K562 (cell line): Measurements from ENCODE around the gene CD248. TPM values are rescaled to one million over a fixed set of nuclear protein-coding genes. Genes with fewer than 3 reads are reported as not detected.

Source experiments
- ATAC-seq: fragments of 200-7000 bp; cut with Tn5 transposase; 3 replicates; pipeline ENCODE4 v1.9.1; 2020; ENCODE audit warnings: moderate library complexity
- BruUV-seq: library from RNA; stranded (reverse); fragments of 400-500 nt; replicated peaks from 2 replicates; lab custom pipeline; 2021; lab: Mats Ljungman, UMichigan
- CTCF ChIA-PET: fragments of 300-600 bp; formaldehyde crosslinking; extraction: SDS; loops from one replicate; lab custom pipeline; 2021; ENCODE audit warnings: low intra/inter-chr PET ratio; lab: Yijun Ruan, JAX
- POLR2A ChIA-PET: fragments of 300-600, 350-650 bp; sonication (Branson Sonifier 250); formaldehyde crosslinking; extraction: SDS; loops from one replicate; lab custom pipeline; 2021; ENCODE audit warnings: antibody characterized with exemption, inconsistent platforms; lab: Yijun Ruan, JAX
- DNase-seq, 4 experiments: peaks; one replicate each; pipeline versions ENCODE4 v3.0.0 to v3.0.0-alpha.2; 2011 to 2018; ENCODE audit warnings: low spot score in 3 of 4, mixed read lengths in 3 of 4; ENCODE audit errors: extremely low read depth in 1 of 4
- FAIRE-seq: peaks from 2 replicates; lab custom pipeline; 2011; peaks lifted over from hg19 to GRCh38; lab: Jason Lieb, UNC
- H2AFZ ChIP-seq: 2 replicates; pipeline ENCODE4 v1.6.0; 2011; ENCODE audit warnings: low read depth, low read length, control low read depth, inconsistent platforms
- H3K27ac ChIP-seq: fragments of 200-600 bp; 3 replicates; pipeline ENCODE4 v1.8.0; 2011; ENCODE audit warnings: low read depth, mild to moderate bottlenecking, control low read depth, inconsistent platforms, low read length, moderate library complexity, mixed read lengths; ENCODE audit errors: extremely low read depth
- H3K27me3 ChIP-seq, 2 experiments: fragments of 300-600 bp in 1 of 2; 2 replicates in 1 of 2; 3 replicates in 1 of 2; pipeline versions ENCODE4 v1.6.0 to v1.8.0; 2011; ENCODE audit warnings: inconsistent platforms in 2 of 2, low read length in 2 of 2, mild to moderate bottlenecking in 1 of 2, mixed read lengths in 1 of 2, moderate library complexity in 1 of 2; ENCODE audit not compliant: control insufficient read depth in 2 of 2, insufficient read depth in 2 of 2
- H3K36me3 ChIP-seq: fragments of 300-600 bp; 3 replicates; pipeline ENCODE4 v1.8.0; 2011; ENCODE audit warnings: mild to moderate bottlenecking, low read length, inconsistent platforms; ENCODE audit not compliant: control insufficient read depth, insufficient read depth
- H3K4me1 ChIP-seq, 2 experiments: fragments of 200-600 bp in 1 of 2; replicated peaks in 1 of 2; 2 replicates in 1 of 2; 3 replicates in 1 of 2; pipeline versions ENCODE4 v1.5.1 to v1.8.0; 2011; ENCODE audit warnings: inconsistent platforms in 2 of 2, low read length in 2 of 2, mild to moderate bottlenecking in 1 of 2, mixed read lengths in 1 of 2, moderate library complexity in 1 of 2; ENCODE audit not compliant: control insufficient read depth in 2 of 2, insufficient read depth in 2 of 2
- H3K4me2 ChIP-seq: 2 replicates; pipeline ENCODE4 v1.6.1; 2011; ENCODE audit warnings: low read length, control low read depth, inconsistent platforms, mixed read lengths; ENCODE audit not compliant: insufficient read depth
- H3K4me3 ChIP-seq: fragments of 200-600 bp; sonication (generic), shearing (Covaris generic); 2 replicates; pipeline ENCODE4 v1.5.1; 2016; ENCODE audit warnings: control low read depth, inconsistent platforms
- H3K79me2 ChIP-seq: fragments of 200-600 bp; 3 replicates; pipeline ENCODE4 v1.8.0; 2011; ENCODE audit warnings: low read length, inconsistent platforms; ENCODE audit not compliant: control insufficient read depth, insufficient read depth
- H3K9ac ChIP-seq, 2 experiments: 2 replicates each; pipeline versions ENCODE4 v1.6.0 to v1.6.1; 2011; ENCODE audit warnings: low read depth in 2 of 2, low read length in 2 of 2, control low read depth in 1 of 2, inconsistent platforms in 1 of 2, mild to moderate bottlenecking in 1 of 2, mixed read lengths in 1 of 2; ENCODE audit not compliant: insufficient read depth in 1 of 2
- H3K9me1 ChIP-seq: one replicate; pipeline ENCODE4 v1.6.0; 2011; ENCODE audit warnings: inconsistent platforms, mild to moderate bottlenecking, low read length, moderate library complexity; ENCODE audit not compliant: control insufficient read depth, insufficient read depth
- H3K9me3 ChIP-seq: replicated peaks from 2 replicates; pipeline ENCODE4 v1.5.1; 2011; ENCODE audit warnings: low read depth, low read length, inconsistent platforms; ENCODE audit not compliant: control insufficient read depth, insufficient read depth
- H4K20me1 ChIP-seq: replicated peaks from 2 replicates; pipeline ENCODE4 v1.6.1; 2011; ENCODE audit warnings: low read length, inconsistent platforms, mixed read lengths; ENCODE audit not compliant: control insufficient read depth, insufficient read depth
- CBX1 ChIP-seq: sonication (generic); IDR thresholded peaks from 2 replicates; pipeline ENCODE4 v1.6.1; 2016; ENCODE audit warnings: antibody characterized with exemption, low read depth, mild to moderate bottlenecking
- CBX8 ChIP-seq: fragments of 200-600 bp; sonication (generic); IDR thresholded peaks from 2 replicates; pipeline ENCODE4 v1.6.1; 2012; ENCODE audit warnings: borderline replicate concordance, mixed run types, low read depth, mild to moderate bottlenecking, moderate library complexity, mixed read lengths, low read length, control low read depth, inconsistent platforms; ENCODE audit not compliant: poor library complexity, severe bottlenecking; ENCODE audit errors: extremely low read depth
- DLX4 ChIP-seq: fragments of 250-450 bp; sonication (Bioruptor Pico); IDR thresholded peaks from 2 replicates; pipeline ENCODE4 v1.6.1; 2021; ENCODE audit warnings: mild to moderate bottlenecking
- ELF2 ChIP-seq: fragments of 250-450 bp; sonication (Bioruptor Pico); IDR thresholded peaks from 2 replicates; pipeline ENCODE4 v1.5.0; 2021; ENCODE audit warnings: mild to moderate bottlenecking
- GTF2F1 ChIP-seq: IDR thresholded peaks from 2 replicates; pipeline ENCODE4 v1.6.1; 2011; ENCODE audit warnings: low read depth, low read length, improper control_type of control experiment
- HMBOX1 ChIP-seq: sonication (generic); IDR thresholded peaks from 2 replicates; pipeline ENCODE4 v1.6.1; 2016
- JUN ChIP-seq, 2 experiments: sonication (generic) in 1 of 2; formaldehyde crosslinking in 1 of 2; IDR thresholded peaks; 2 replicates each; pipeline versions ENCODE4 v1.6.1 to v1.8.0; 2012 to 2022; ENCODE audit warnings: borderline replicate concordance in 2 of 2, mild to moderate bottlenecking in 2 of 2, improper control_type of control experiment in 1 of 2, low read depth in 1 of 2, low read length in 1 of 2, missing genetic modification reagents in 1 of 2
- MAFG ChIP-seq: fragments of 450-650 bp; conservative IDR thresholded peaks from 2 replicates; pipeline ENCODE4 v1.6.1; 2016; ENCODE audit warnings: missing genetic modification characterization, missing compliant biosample characterization
- PCBP1 ChIP-seq: fragments of 200-400 bp; formaldehyde crosslinking; IDR thresholded peaks from 2 replicates; pipeline ENCODE4 v1.6.1; 2018; ENCODE audit warnings: mild to moderate bottlenecking, low read depth, low read length; ENCODE audit not compliant: poor library complexity, severe bottlenecking
- POLR2AphosphoS5 ChIP-seq: IDR thresholded peaks from 2 replicates; pipeline ENCODE4 v1.6.1; 2011; ENCODE audit warnings: mild to moderate bottlenecking, low read depth, low read length, moderate library complexity; ENCODE audit not compliant: control insufficient read depth, insufficient read depth
- POLR2B ChIP-seq: fragments of 450-650 bp; IDR thresholded peaks from 2 replicates; pipeline ENCODE4 v1.6.1; 2018; ENCODE audit warnings: low read depth; ENCODE audit not compliant: partially characterized antibody
- PURB ChIP-seq: sonication (generic); formaldehyde crosslinking; IDR thresholded peaks from 2 replicates; pipeline ENCODE4 v1.9.0; 2021; ENCODE audit warnings: low read depth, mild to moderate bottlenecking, missing genetic modification reagents
- RBM22 ChIP-seq: fragments of 200-400 bp; formaldehyde crosslinking; IDR thresholded peaks from 2 replicates; pipeline ENCODE4 v1.6.1; 2018; ENCODE audit warnings: low read length, low read depth; ENCODE audit not compliant: poor library complexity, severe bottlenecking
- SP2 ChIP-seq: IDR thresholded peaks from 2 replicates; pipeline ENCODE4 v1.6.1; 2011; ENCODE audit warnings: mild to moderate bottlenecking, low read depth, low read length, moderate library complexity; ENCODE audit not compliant: poor library complexity, severe bottlenecking; ENCODE audit errors: extremely low read depth
- SUPT5H ChIP-seq: fragments of 450-650 bp; IDR thresholded peaks from 2 replicates; pipeline ENCODE4 v1.6.1; 2016
- ZBTB7A ChIP-seq: IDR thresholded peaks from 2 replicates; pipeline ENCODE4 v1.6.1; 2011; ENCODE audit warnings: low read depth, mild to moderate bottlenecking, low read length, moderate library complexity, borderline replicate concordance; ENCODE audit not compliant: control insufficient read depth
- ZNF23 ChIP-seq: fragments of 250-450 bp; sonication (Bioruptor Pico); IDR thresholded peaks from 2 replicates; pipeline ENCODE4 v1.4.0; 2020; ENCODE audit warnings: mild to moderate bottlenecking
- ZNF384 ChIP-seq: IDR thresholded peaks from 2 replicates; pipeline ENCODE4 v1.6.1; 2012; ENCODE audit warnings: low read depth, low read length, improper control_type of control experiment
- ZNF830 ChIP-seq: fragments of 250-450 bp; sonication (Bioruptor Pico); IDR thresholded peaks from 2 replicates; pipeline ENCODE4 v1.5.0; 2021; ENCODE audit warnings: mild to moderate bottlenecking
- ZSCAN29 ChIP-seq: fragments of 450-650 bp; IDR thresholded peaks from 2 replicates; pipeline ENCODE4 v1.6.1; 2017
- WGBS: fragments of 100-300 bp; shearing (Covaris generic); methylation state at CpG from one replicate; pipeline ENCODE4 v1.1.6; 2016; ENCODE audit warnings: low coverage, mixed read lengths; ENCODE audit not compliant: insufficient coverage; ENCODE audit errors: missing lambda C conversion rate; 5-methylcytosine and 5-hydroxymethylcytosine counted together
- in situ Hi-C: fragments of 300-500 bp; cut with MboI; formaldehyde crosslinking; loops from 4 replicates; pipeline ENCODE4 v1.15.0; 2018; ENCODE audit warnings: inconsistent platforms, mixed read lengths
- intact Hi-C: fragments of 100-400 bp; cut with micrococcal nuclease; formaldehyde crosslinking; loops from 2 replicates; pipeline ENCODE4 v1.14.2; 2022
- polyA plus RNA-seq, 8 experiments: library from polyadenylated mRNA; depleted of rRNA in 4 of 8; stranded (reverse) in 5 of 8; unstranded in 3 of 8; fragments of >200 nt; fragmentation: Nextera tagmentation in 2 of 8; fragmentation: Illumina TruSeq in 1 of 8; extraction: Ambion mirVana in 2 of 8; extraction: Trizol in 1 of 8; gene quantifications; 2 replicates each; pipeline versions ENCODE4 v1.2.1 to v1.2.3, GENCODE V29; 2011 to 2014; ENCODE audit warnings: inconsistent platforms in 1 of 8, missing spikeins in 1 of 8
- total RNA-seq, 7 experiments: library from RNA; depleted of rRNA in 6 of 7; stranded (reverse); fragments of >200 nt in 6 of 7; fragmentation: Illumina TruSeq in 2 of 7; extraction: Trizol in 2 of 7; gene quantifications; 2 replicates each; pipeline versions ENCODE4 v1.2.1 to v1.2.3, GENCODE V29; 2011 to 2021; ENCODE audit warnings: low replicate concordance in 1 of 7

Gene CD248
- total and polyA plus RNA-seq, 9 of the 15 experiments (the other 6 are each of a cell fraction or from before 2014, with no cell fraction given) = 0.09 TPM; not detected in 8

- DNase-seq = peak; percentile 47 to 80 (median 78)
- H3K79me2 ChIP-seq = no peaks in the 10 kb centered on the region
- in situ Hi-C loops (no loop called here), intact Hi-C loops (no loop called here)
- CTCF ChIA-PET = no interaction called here
- peaks cover 2 to 23% of the 10 kb centered on the region in 2 experiments; a peak in 3 of 5 replicates for H3K4me1 ChIP-seq
- H3K36me3 ChIP-seq = peaks cover 37% of the 10 kb centered on the region
- no peak within 1 kb of the TSS for H3K4me3 ChIP-seq
- no TSS peak for BruUV-seq
- peak within 1 kb of the TSS in 1 of 2 experiments; percentile 75; a peak in 2 of 4 replicates for H3K9ac ChIP-seq
- FAIRE-seq = no peak
- peak; percentile 64 for ATAC-seq
- H4K20me1 ChIP-seq = peaks cover 13% of the 10 kb centered on the region
- no peaks in the 10 kb centered on the region for H3K9me3 ChIP-seq
- H2AFZ ChIP-seq = no peak within 1 kb of the TSS
- POLR2A ChIA-PET = interaction anchor here (0.7 to 1.5 kb wide), 3 partner anchors 10 to 196 kb away, joined by 3 to 5 read pairs (median 3); partner anchors contain the start of gene YIF1A
- 36% methylated on average over 15 of the region's 84 CpGs for WGBS
- H3K27me3 ChIP-seq = no peaks in the 10 kb centered on the region
- H3K9me1 ChIP-seq = no peaks in the 10 kb centered on the region
- H3K27ac ChIP-seq = peak within 1 kb of the TSS; percentile 33; the same call in 1 of the 3 replicates
- no peak within 1 kb of the TSS for H3K4me2 ChIP-seq
- TF ChIP-seq JUN (IDR thresholded peaks at IDR 0.05; ENCODE audit: borderline replicate concordance, low read depth, low read length) (no peak), JUN (CRISPR knock-in tag; IDR thresholded peaks at IDR 0.05; ENCODE audit: borderline replicate concordance) (no peak), ELF2 (CRISPR knock-in tag) (no peak), RBM22 (peak; percentile 73), POLR2B (no peak), PCBP1 (peak; percentile 85), CBX1 (0 out of 2 replicates have a peak, but pooled peaks have one; percentile 32), ZNF23 (no peak), ZBTB7A (peak; percentile 81; the same call in 1 of the 2 replicates), MAFG (no peak), ZSCAN29 (peak; percentile 92), SUPT5H (peak; percentile 46), SP2 (no peak), CBX8 (no peak), ZNF384 (no peak), ZNF830 (CRISPR knock-in tag) (no peak), DLX4 (CRISPR knock-in tag) (no peak), POLR2AphosphoS5 (no peak), HMBOX1 (no peak), GTF2F1 (no peak), PURB (no peak)
Measured at GRCh38 chr11:66277471-66278362, 39.1 kb downstream of the CD248 start, which contains the start of gene CNIH2. CNIH2 (plus strand) TSS chr11:66278175; CDS start chr11:66278457, 282 bp downstream.
